ENCODE results near the gene CEP78. TPM values are rescaled to one million over a fixed set of nuclear protein-coding genes. Genes with fewer than 3 reads are reported as not detected.
A peak's percentile ranks its signal among the peaks of the same experiment; 100 is the strongest.

Gene CEP78
- total RNA-seq, 6 experiments from 2014 or later = 5.5 to 10.4 (median 8.7) TPM

DNA sequence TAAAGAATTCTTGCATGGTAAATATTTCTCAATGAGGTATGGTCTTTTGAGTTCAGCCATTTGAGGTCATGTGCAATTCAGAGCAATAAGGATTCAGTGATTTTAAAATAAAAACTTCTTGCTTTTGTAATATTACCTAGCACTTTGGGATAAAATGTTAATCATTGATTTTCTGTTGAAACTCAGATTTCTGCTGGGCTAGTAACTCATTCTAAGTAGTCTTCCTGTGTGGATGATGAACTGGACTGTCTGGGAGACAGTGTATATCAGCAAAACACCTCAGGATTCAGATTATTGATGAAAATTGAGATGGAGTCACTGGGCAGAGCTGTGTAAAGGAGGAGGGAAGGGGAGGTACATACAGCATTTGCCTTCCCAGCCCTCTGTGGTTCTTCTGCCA lies 50.2 kb downstream of the CEP78 start:
- Histone ChIP-seq H3K36me3 (no peaks in the 10 kb centered on the region), H3K27me3 (no peaks in the 10 kb centered on the region), H3K9me3 (no peaks in the 10 kb centered on the region), H3K27ac (peak overlapping the region in 2 of 3 donors; percentile 82 to 85), H3K4me1 (peaks cover 0 to 28% (median 10%) of the 10 kb centered on the region in 4 donors), H3K4me3 (no peak overlapping the region)
- intact Hi-C loops (cut with DNase I) = no loop called here
- TF ChIP-seq, protein P1, sequence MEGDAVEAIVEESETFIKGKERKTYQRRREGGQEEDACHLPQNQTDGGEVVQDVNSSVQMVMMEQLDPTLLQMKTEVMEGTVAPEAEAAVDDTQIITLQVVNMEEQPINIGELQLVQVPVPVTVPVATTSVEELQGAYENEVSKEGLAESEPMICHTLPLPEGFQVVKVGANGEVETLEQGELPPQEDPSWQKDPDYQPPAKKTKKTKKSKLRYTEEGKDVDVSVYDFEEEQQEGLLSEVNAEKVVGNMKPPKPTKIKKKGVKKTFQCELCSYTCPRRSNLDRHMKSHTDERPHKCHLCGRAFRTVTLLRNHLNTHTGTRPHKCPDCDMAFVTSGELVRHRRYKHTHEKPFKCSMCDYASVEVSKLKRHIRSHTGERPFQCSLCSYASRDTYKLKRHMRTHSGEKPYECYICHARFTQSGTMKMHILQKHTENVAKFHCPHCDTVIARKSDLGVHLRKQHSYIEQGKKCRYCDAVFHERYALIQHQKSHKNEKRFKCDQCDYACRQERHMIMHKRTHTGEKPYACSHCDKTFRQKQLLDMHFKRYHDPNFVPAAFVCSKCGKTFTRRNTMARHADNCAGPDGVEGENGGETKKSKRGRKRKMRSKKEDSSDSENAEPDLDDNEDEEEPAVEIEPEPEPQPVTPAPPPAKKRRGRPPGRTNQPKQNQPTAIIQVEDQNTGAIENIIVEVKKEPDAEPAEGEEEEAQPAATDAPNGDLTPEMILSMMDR (IDR thresholded peaks at IDR 0.05) = no peak
- no peak for TF ChIP-seq POLR2A (IDR thresholded peaks at IDR 0.05)
- DNase-seq (no peak), ATAC-seq (peak; percentile 6 to 53 (median 40))

DNA sequence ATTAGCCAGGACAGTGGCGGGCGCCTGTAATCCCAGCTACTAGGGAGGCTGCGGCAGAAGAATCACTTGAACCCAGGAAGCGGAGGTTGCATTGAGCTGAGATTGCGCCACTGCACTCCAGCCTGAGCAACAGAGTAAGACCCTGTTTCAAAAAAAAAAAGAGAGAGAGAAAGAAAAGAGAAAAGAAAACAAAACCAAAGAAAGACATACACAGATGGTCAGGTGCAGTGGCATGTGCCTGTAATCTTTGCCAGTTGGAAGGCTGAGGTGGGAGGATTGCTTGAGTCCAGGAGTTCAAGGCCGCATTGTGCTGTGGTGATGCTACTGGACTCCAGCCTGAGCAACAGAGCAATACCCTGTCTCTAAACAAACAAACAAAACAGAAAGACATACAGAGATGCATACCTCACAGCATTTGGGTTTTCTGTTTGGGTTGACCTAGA lies 51.1 kb downstream of the CEP78 start:
- ATAC-seq (peak; percentile 89 to 96 (median 94)), DNase-seq (peak; percentile 57 to 87 (median 85))
- intact Hi-C loops (cut with DNase I) = no loop called here
- Histone ChIP-seq H3K36me3 (no peaks in the 10 kb centered on the region), H3K4me1 (peaks cover 0 to 20% (median 6%) of the 10 kb centered on the region in 4 donors), H3K27me3 (no peaks in the 10 kb centered on the region), H3K4me3 (peak overlapping the region in 1 of 3 donors; percentile 12), H3K27ac (peak overlapping the region in 2 of 3 donors; percentile 82 to 85), H3K9me3 (no peaks in the 10 kb centered on the region)
- TF ChIP-seq, protein P1 (IDR thresholded peaks at IDR 0.05) = no peak
- TF ChIP-seq POLR2A (IDR thresholded peaks at IDR 0.05) = no peak
- WGBS (ENCODE audit: insufficient coverage, low coverage, low lambda C conversion rate, missing lambda C conversion rate) = 46% methylated on average over 5 of the region's 6 CpGs

DNA sequence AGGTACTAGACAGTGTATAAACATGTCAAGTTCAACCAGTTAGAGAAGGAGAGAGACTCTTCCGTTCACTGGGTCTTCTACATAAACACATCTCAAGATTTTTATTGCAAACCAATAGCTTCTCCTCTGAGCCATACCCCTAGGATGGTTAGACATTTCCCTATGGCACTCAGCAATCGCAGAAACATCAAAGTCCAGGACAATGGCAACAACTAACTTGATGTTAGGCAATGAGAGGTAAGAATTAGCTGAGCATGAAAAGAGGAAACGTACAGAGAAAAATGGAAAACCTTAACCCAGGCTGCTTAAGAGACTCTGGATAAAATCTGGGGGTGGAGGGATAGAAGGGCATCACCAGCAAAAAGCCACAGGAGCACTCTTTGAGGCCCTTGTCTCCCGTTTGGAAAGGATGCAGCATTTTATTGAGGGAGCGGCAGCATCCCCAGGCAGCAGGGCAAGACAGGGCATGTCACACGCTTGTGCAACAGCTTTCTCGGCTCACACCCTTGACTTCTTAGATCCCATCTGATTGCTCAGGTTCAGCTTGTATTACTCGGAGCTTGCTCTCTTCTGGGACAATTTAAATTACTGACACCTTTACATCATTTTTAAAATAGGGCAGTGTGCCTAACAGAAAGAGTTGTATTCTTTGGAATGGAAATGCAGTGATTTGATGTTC lies 52.5 kb downstream of the CEP78 start:
- WGBS (ENCODE audit: insufficient coverage, low coverage, low lambda C conversion rate, missing lambda C conversion rate) = 43% methylated on average over 6 of the region's 8 CpGs
- Histone ChIP-seq H3K27me3 (no peaks in the 10 kb centered on the region), H3K4me1 (peaks cover 0 to 26% (median 6%) of the 10 kb centered on the region in 4 donors), H3K27ac (peak overlapping the region in 1 of 3 donors; percentile 82), H3K36me3 (no peaks in the 10 kb centered on the region), H3K4me3 (no peak overlapping the region), H3K9me3 (no peaks in the 10 kb centered on the region)
- no peak for TF ChIP-seq POLR2A (IDR thresholded peaks at IDR 0.05)
- TF ChIP-seq, protein P1 (IDR thresholded peaks at IDR 0.05) = no peak
- peak in 2 of 4 donors; percentile 9 to 15 for ATAC-seq
- DNase-seq = no peak
- intact Hi-C loops (cut with DNase I) = no loop called here

DNA sequence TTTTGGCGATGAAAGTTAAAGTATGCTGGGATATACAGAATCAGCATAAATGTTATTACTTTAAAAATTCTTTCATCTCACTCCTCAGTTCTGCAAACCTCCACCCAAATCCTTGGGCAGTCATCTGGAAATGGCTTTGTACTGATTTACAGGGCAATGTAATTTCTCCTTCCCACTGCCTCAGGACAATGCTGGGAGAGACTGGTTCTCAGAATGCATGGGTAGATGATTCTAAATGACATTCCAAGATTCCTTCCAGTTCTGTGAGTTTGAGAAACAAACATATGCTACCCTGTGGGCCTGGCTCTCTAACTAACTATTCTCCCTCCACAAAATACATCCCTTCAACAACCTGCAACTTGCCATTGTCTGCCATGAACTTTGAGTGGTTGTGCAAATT lies 53.6 kb downstream of the CEP78 start:
- H3K9me3 ChIP-seq = no peaks in the 10 kb centered on the region
- no peaks in the 10 kb centered on the region for H3K27me3 ChIP-seq
- WGBS (ENCODE audit: insufficient coverage, low coverage, low lambda C conversion rate, missing lambda C conversion rate) = 100% methylated on average over 1 of the region's 1 CpG
- TF ChIP-seq POLR2A (IDR thresholded peaks at IDR 0.05) = no peak
- TF ChIP-seq, protein P1 (IDR thresholded peaks at IDR 0.05) = no peak
- H3K4me3 ChIP-seq = no peak overlapping the region
- intact Hi-C loops (cut with DNase I) = no loop called here
- DNase-seq (no peak), ATAC-seq (no peak)
- peaks cover 0 to 34% (median 6%) of the 10 kb centered on the region in 4 donors for H3K4me1 ChIP-seq
- no peak overlapping the region for H3K27ac ChIP-seq
- no peaks in the 10 kb centered on the region for H3K36me3 ChIP-seq

Measured in right lobe of liver (tissue), 6 donors.